ES-I3 (cell line): Measurements from ENCODE around the gene TARDBP.
"Not testable (repeated sequence)": the region's sequence is repeated elsewhere in the genome, so short reads cannot be mapped to it uniquely, and the experiment has no call there.

Experiments
- H3K36me3 ChIP-seq: 2 replicates; pipeline ENCODE4 v1.6.1; 2013; ENCODE audit warnings: mild to moderate bottlenecking, low read length, control low read depth, moderate library complexity; ENCODE audit not compliant: insufficient read depth
- H3K4me1 ChIP-seq: 2 replicates; pipeline ENCODE4 v1.6.1; 2013; ENCODE audit warnings: mild to moderate bottlenecking, control low read depth, low read length; ENCODE audit not compliant: insufficient read depth
- H3K9ac ChIP-seq: 2 replicates; pipeline ENCODE4 v1.6.1; 2013; ENCODE audit warnings: low read depth, mild to moderate bottlenecking, low read length, moderate library complexity
- H3K9me3 ChIP-seq: 2 replicates; pipeline ENCODE4 v1.6.1; 2013; ENCODE audit warnings: mild to moderate bottlenecking, low read length, moderate library complexity; ENCODE audit not compliant: control insufficient read depth, insufficient read depth

The TARDBP gene

GRCh38 chr1:11067716-11068599 is 55.5 kb downstream of the TARDBP start:
- H3K9ac ChIP-seq = no peak overlapping the region
- H3K36me3 ChIP-seq = peaks cover 38% of the 10 kb centered on the region
- no peaks in the 10 kb centered on the region for H3K9me3 ChIP-seq
- H3K4me1 ChIP-seq = no peaks in the 10 kb centered on the region

- H3K9me3 ChIP-seq = no peaks in the 10 kb centered on the region
- no peaks in the 10 kb centered on the region for H3K4me1 ChIP-seq
- peaks cover 42% of the 10 kb centered on the region for H3K36me3 ChIP-seq
- H3K9ac ChIP-seq = no peak overlapping the region
These were observed 56.4 kb downstream of the TARDBP start for GRCh38 chr1:11068600-11069473.

GRCh38 chr1:11070876-11071275 is 58.4 kb downstream of the TARDBP start:
- Histone ChIP-seq H3K4me1 (no peaks in the 10 kb centered on the region), H3K9ac (no peak overlapping the region), H3K36me3 (peaks cover 56% of the 10 kb centered on the region), H3K9me3 (no peaks in the 10 kb centered on the region)

- Histone ChIP-seq H3K4me1 (no peaks in the 10 kb centered on the region), H3K9me3 (no peaks in the 10 kb centered on the region), H3K9ac (no peak overlapping the region), H3K36me3 (peaks cover 62% of the 10 kb centered on the region)
These were observed 59.2 kb downstream of the TARDBP start for GRCh38 chr1:11071463-11072215.

GRCh38 chr1:11072216-11072917 is 59.9 kb downstream of the TARDBP start:
- no peaks in the 10 kb centered on the region for H3K9me3 ChIP-seq
- H3K36me3 ChIP-seq = peaks cover 64% of the 10 kb centered on the region
- H3K4me1 ChIP-seq = no peaks in the 10 kb centered on the region
- H3K9ac ChIP-seq = no peak overlapping the region

- not testable (repeated sequence) for H3K4me1 ChIP-seq, H3K9ac ChIP-seq, H3K9me3 ChIP-seq
- peaks cover 56% of the 10 kb centered on the region for H3K36me3 ChIP-seq
These were observed 60.9 kb downstream of the TARDBP start for GRCh38 chr1:11073398-11073797.
